NCI-H2196 (cell line): ENCODE results near the gene WDR87.
"Not testable (repeated sequence)": the region's sequence is repeated elsewhere in the genome, so short reads cannot be mapped to it uniquely, and the experiment has no call there.

Experiments used
- DNase-seq: peaks from one replicate; lab custom pipeline; 2025; ENCODE audit not compliant: unreplicated experiment; lab: John Stamatoyannopoulos, UW

Gene WDR87

GRCh38 chr19:37931881-37932655, 25.7 kb upstream of the WDR87 start:
- DNase-seq = peak; percentile 97

- DNase-seq = no peak
Observed at GRCh38 chr19:37930416-37930815, 24.0 kb upstream of the WDR87 start.

GRCh38 chr19:37929355-37929923, 23.0 kb upstream of the WDR87 start:
- DNase-seq = no peak

GRCh38 chr19:37928527-37929286, 22.3 kb upstream of the WDR87 start:
- peak; percentile 71 for DNase-seq

- no peak for DNase-seq
Observed at GRCh38 chr19:37926711-37927110, 20.3 kb upstream of the WDR87 start.

GRCh38 chr19:37926255-37926654, 19.9 kb upstream of the WDR87 start:
- DNase-seq = no peak

- no peak for DNase-seq
Observed at GRCh38 chr19:37925212-37925611, 18.8 kb upstream of the WDR87 start.

- not testable (repeated sequence) for DNase-seq
Observed at GRCh38 chr19:37924573-37924972, 18.2 kb upstream of the WDR87 start.

- no peak for DNase-seq
Observed at GRCh38 chr19:37920591-37921450, 14.4 kb upstream of the WDR87 start.

GRCh38 chr19:37914908-37915307, 8.5 kb upstream of the WDR87 start:
- no peak for DNase-seq

GRCh38 chr19:37909661-37910199, 3.3 kb upstream of the WDR87 start:
- no peak for DNase-seq

GRCh38 chr19:37907735-37908455, 1.5 kb upstream of the WDR87 start:
- no peak for DNase-seq

- DNase-seq = peak; percentile 97
Observed at GRCh38 chr19:37906869-37907734, 708 bp upstream of the WDR87 start, which contains the start of gene SIPA1L3. Gene SIPA1L3 (plus strand): TSS chr19:37907208. CDS start chr19:38081566, 174,358 bp downstream.

GRCh38 chr19:37903096-37903495, 3.3 kb downstream of the WDR87 start:
- no peak for DNase-seq

GRCh38 chr19:37902668-37903067, 3.7 kb downstream of the WDR87 start:
- DNase-seq = peak; percentile 94

- no peak for DNase-seq
Observed at GRCh38 chr19:37899966-37900365, 6.4 kb downstream of the WDR87 start.

- no peak for DNase-seq
Observed at GRCh38 chr19:37899453-37899852, 6.9 kb downstream of the WDR87 start.

- no peak for DNase-seq
Observed at GRCh38 chr19:37896180-37896579, 10.2 kb downstream of the WDR87 start.
